Activated gamma-delta T cell treated with anti-CD3 and anti-CD28 coated beads, Interleukin-2, amount 50 U/mL, for 16 hours (primary cell): Measurements from ENCODE around the gene VIM.

Experiments used
- DNase-seq: peaks from one replicate; pipeline ENCODE4 v3.0.0-alpha.2; 2020; ENCODE audit warnings: low read depth

The VIM gene

DNA sequence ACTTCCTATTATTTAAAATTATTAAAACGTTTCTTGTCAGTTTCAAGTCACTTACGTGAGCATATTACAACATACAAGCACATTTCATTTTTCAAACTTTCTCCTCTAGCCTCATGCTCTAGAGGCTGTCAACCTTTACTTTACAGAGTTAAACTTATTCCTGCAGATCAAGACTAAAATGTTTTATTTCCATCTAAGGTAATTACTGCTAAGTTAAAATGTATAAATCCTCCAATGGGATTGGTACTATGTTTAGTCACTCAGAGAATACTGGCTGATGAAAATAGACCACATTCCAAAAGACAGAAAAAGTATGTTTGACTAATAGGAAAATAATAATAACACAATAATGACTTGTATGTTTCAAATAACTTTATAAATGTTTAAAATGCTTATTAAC is 18.2 kb upstream of the VIM start:
- no peak for DNase-seq

DNA sequence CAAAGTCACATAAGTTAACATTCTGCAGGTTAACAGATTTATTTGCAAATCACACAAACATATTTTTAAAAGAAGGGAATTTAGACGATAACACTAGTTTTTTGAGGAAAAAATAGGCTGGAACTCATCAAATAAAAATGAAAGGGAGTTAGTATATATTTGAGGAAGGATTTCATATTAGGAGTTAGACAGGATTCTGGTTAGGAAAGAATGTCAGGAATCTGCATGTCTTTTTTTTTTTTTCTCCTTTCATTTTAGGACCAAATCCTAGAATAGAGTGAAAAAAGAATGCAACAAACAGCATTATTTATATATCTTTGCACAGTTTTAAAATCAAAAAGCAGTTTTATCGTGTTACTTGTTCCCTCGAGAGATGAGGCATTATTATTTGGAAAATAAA is 17.7 kb upstream of the VIM start:
- DNase-seq = no peak

DNA sequence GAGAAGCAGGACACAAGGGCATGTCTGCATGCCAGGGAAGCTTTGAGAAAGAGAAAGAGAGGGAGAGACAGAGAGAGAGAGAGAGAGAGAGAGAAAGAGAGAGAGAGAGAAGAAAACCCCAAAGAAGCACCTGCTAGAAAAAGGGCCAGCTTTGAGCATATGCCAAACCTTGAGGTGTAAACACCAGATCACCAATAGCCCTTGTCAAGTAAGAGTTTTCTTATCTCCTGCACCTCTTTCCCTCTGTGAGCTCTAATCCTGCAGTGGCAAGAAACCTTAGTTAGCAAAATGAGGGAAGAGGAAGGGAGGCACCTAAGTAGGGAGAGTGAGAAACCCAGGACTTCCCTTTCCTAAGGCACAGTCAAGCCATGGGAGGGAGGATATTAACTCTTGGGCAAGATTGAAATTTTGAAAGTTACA is 15.2 kb upstream of the VIM start:
- no peak for DNase-seq

DNA sequence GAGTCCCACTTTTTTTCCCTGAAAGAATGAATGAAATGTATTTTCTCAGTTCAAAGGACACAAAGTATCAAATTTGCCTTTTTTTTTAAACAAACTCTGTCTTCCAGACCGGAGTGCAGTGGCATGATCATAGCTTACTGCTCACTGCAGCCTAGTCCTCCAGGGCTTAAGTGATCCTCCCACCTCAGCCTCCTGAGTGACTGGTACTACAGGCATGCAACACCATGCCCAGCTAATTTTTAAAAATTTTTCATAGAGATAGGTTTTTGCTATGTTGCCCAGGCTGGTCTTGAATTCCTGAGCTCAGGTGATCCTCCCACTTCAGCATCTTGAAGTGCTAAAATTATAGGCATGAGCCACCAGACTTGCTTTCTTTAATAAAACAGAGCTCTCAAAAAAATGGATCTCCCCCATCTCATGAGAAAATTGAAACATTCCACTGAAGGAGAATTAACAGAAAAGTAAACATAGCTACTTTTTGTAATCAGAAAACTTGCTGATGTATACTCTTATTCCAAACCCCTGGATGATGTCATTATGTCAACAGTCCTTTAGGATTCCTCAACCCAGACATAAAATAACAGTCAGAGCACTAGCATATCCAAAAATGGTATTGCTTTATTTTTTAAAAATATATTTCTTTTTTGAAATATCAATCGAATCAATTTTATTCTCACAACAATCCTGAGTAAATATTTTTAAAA is 14.2 kb upstream of the VIM start:
- no peak for DNase-seq

DNA sequence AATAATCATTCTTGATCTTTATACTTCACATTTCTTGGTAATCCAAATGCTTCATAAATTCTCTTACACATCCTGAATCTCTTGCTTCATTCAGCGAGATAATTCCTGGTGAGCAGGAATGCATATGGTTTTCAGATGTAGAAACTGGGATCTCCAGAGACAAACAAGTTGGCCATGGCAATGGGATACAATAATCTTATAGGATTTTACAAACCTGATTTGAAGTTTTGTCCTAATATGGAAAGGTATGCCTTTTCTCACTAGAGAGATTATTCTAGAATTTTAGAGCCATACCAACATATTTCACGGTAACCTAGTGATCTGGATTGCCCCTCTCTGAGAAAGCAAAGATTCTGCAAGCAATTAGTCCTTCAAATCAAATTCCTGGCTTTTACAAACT is 13.5 kb upstream of the VIM start:
- no peak for DNase-seq

DNA sequence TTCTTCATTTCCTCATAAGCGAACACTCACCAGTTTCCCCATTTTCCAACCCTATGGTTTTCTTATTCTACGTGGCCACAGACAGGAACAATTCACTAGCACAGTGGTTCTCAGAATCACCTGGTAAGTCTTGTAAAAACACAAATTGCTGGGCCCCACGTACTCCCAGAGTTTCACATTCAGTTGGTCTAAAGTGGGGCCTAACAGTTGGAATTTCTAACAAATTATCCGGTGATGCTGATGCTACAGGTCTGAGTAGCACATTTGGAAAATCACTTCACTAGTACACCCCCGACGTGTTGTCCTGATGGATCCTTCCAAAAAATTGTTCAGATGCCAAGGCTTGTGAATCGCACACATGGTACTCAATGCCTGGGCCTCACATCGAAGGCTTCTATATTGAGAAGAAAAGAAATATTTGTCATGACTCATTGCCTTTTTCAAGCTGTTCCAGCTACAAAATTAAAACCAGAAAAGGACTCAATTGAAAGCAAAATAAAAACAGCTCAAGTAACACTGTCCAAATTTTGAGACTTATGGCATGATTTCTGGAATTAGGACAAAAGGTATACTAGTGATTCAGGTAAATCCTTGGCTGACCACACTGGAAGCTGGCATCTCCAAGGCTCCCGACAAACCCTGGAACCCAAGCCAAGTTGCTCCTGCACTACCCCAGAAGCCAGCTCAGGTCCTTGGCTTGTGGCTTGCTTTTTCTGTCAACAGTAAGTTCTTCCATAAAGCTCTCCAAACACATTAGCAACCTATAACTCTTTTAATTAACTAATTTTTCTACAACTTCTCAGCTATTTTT is 12.9 kb upstream of the VIM start:
- DNase-seq = no peak

DNA sequence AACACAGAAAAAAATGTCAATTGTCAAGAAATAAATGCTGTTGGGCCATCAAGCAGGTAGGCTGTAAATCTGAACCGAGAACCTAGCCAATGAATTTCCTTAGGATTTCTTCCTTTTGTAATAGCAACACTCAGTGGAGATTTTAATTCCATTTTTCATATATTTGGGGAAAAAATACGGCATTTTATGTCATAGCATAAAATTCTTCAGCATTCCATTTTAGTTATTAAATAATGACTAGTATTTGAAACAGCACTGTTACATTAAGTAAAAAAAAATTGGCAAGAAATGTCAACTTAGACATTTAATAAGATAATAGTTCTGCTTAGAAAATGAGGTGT is 12.3 kb upstream of the VIM start:
- DNase-seq = no peak

DNA sequence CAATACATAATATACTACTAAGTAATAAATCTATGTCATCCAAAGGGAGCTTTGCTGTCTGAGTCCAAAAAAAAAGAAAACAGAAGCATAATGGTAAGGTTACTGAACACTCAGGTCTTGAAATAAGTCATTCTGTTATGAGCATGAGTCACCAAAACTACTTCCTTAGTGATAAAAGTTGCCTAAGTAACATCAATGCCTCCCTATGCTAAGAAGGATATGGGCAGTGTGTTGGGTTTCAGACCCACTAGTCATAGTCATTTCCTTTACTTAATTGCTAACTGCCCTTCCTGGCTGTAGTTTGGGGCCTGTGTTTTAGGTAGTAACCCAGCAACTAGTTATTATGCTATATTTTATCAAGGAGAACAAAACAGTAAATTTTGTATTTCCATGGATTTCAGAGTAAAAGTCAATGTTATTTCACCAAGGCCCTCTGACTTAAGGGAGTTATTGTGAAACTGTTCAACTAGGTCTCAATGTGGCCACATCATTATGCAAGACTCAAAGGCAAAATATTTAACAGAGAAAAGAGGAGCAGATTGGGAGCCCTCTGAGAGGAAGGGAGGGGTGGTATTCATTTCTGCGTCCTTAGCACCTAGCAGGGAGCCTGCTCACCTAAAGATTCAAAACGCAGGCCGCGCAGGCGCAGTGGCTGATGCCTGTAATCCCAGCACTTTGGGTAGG is 11.7 kb upstream of the VIM start:
- DNase-seq = no peak

DNA sequence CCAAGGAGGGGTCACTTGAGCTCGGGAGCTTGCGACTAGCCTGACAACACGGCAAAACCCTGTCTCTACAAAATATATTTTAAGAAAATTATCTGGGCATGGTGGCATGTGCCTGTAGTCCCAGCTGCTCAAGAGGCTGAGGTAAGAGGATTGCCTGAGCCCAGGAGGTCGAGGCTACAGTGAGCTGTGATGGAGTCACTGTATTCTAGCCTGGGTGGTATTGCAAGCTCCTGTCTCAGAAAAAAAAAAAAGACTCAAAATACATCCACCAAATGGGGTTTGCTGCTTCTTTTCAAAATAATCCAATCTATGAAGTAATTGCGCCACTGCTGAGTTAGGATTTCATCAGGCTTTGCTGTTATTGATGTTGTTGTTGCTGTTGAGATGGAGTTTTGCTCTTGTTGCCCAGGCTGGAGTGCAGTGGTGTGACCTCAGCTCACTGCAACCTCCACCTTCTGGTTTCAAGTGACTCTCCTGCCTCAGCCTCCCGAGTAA is 11.1 kb upstream of the VIM start:
- no peak for DNase-seq

DNA sequence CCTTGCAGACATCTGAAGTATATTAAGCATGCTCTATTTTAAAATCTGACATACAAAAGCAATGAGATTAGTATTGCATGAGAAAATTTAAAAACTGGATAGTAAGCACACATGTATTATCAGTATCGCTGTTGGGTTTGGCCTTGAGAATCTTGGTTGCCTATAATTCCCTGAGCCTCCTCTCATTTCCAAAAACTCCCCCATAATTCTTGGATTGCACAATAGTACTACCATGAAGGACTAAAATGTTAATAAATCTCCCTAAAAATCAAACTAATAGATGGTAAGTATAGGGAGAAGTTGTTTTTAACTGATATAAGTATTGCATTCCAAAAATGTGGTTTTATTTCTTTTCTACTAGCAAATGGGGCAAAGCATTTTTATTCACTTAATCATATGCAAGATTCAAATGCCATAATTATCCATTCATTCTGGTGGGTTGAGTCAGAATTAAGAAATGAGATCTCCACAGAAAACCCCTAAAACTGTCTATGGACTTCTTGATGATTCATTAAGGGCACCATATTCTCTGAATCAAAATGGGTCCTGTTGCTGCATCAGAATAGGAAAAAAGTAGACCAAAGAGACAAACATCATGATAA is 10.3 kb upstream of the VIM start:
- no peak for DNase-seq

DNA sequence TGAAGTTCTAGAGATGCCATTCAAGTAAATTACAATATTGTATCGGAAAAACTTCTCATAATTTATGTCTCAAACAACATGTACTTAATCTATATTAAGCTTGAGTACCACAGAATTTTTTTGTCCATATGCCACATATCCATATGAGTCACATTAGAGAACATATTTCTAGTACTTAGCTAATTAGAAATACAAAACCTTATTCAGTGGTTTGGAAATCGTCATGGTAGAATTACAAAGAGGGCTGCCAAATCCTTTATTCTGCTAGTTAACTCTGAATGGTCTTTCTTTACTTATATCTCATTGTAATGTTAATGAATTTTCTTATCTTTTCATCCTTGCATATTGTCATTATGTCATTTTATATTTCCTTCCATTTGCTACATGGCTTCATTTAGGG is 9.0 kb upstream of the VIM start:
- no peak for DNase-seq

DNA sequence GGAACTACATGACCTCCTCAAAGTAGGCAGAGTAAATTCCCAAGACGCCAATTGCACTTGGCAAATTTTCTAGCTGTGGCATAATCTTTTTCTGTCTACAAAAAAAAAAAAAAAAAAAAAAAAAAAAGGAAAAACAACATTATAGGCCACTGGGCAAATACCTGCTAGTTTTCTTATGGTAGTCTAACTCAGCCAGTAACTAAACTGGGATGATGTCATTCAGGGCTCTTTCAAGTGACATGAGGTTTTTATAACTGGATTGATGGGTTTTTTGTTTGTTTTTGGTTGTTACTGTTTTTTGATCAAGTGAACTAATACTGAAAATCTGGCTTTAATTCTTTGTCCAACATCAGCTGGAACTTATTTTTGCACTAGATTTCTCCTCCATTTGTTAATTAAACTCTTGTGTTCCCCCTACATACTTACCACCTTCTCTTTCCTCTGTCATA is 7.4 kb upstream of the VIM start:
- no peak for DNase-seq

DNA sequence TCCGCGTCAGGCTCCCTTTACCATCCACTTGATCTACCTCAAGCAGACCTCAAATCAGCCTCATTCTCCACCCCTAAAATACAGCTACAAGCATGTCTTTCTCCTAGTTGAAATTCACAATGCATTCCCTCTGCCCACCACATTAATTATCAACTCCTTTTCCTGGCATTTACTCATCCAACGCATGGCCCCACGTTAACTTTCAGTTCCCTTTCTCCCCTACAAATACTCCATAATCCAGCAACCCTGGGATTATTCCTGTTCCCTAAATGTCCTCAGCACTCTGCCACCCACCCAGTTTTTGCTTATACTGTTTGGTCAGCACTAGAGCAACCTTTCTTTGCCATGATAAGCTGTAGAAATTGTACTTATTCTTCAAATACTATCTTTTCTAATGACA is 5.7 kb upstream of the VIM start:
- no peak for DNase-seq

DNA sequence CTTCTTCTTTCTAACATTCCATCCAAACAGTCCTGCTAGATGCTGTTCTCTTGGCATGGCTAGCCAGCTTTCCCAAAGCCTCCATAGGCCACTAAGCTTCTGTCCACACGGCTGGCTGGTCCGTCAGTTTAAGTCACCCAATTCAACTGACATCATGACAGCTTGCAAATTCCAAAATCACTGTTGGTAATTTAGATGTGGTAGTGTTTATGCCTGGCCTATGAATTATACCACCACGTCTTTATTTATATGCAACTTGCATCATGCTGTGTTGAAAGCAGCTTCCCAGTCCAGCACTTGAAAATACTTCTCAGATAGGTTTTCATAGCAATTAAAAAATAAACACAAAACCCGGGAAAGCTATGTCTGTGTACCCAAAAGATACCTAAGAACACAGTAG is 2.2 kb upstream of the VIM start:
- DNase-seq = no peak

DNA sequence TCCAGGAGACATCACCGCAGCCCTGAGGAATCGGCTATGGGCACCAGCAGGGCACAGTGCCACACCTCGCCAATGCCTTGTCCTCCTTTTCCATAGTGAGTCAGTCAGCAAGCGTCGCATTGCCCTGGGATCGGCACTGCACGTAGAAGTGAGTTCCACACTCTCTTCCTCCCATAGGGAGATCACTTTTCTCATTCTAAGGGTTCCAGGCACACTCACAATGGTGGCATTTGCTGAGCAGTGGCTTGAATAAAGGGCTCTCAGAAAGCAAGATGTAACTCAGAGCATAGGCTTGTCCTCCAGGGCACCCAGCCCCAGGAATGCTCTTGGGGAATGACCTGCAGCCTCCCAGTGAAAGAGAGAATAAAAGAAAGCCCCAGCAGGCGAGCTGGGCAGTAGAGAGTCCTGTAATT is 1.1 kb upstream of the VIM start:
- DNase-seq = no peak

DNA sequence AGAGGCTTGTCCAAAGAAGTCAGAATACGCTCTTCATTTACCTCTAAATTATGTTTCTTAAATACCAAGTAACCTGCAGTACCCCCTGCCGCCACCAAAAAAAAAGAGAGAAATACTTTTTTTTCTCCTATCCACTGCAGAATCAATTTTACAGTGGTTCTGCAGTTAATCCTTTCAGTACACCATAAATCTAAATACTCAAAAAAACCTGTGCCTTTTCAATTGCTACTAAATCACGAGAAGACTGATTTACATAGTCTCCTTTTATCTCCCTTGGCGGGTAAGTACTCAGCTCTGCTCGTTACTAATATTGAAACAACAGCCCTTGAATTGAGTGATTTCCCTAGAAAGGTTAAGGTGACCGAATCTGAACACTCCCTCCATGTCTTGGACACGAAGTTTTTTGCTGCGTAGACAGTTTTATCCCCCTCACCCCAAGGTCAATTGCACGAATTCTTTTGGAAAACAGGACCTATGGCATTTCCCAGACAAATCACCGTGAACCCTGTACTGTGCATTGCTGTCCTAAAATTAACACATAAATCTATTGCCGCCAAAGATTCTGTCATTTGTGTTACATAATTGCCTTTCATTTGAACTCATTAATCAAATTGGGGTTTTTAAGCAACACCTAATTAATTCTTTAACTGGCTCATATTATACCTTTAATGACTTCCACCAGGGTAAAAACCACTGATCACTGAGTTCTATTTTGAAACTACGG is 512 bp upstream of the VIM start:
- no peak for DNase-seq

DNA sequence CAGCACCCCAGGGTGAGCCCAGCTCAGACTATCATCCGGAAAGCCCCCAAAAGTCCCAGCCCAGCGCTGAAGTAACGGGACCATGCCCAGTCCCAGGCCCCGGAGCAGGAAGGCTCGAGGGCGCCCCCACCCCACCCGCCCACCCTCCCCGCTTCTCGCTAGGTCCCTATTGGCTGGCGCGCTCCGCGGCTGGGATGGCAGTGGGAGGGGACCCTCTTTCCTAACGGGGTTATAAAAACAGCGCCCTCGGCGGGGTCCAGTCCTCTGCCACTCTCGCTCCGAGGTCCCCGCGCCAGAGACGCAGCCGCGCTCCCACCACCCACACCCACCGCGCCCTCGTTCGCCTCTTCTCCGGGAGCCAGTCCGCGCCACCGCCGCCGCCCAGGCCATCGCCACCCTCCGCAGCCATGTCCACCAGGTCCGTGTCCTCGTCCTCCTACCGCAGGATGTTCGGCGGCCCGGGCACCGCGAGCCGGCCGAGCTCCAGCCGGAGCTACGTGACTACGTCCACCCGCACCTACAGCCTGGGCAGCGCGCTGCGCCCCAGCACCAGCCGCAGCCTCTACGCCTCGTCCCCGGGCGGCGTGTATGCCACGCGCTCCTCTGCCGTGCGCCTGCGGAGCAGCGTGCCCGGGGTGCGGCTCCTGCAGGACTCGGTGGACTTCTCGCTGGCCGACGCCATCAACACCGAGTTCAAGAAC is 1.1 kb downstream of the VIM start:
- peak; percentile 61 for DNase-seq

DNA sequence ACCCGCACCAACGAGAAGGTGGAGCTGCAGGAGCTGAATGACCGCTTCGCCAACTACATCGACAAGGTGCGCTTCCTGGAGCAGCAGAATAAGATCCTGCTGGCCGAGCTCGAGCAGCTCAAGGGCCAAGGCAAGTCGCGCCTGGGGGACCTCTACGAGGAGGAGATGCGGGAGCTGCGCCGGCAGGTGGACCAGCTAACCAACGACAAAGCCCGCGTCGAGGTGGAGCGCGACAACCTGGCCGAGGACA is 1.6 kb downstream of the VIM start:
- DNase-seq = no peak

DNA sequence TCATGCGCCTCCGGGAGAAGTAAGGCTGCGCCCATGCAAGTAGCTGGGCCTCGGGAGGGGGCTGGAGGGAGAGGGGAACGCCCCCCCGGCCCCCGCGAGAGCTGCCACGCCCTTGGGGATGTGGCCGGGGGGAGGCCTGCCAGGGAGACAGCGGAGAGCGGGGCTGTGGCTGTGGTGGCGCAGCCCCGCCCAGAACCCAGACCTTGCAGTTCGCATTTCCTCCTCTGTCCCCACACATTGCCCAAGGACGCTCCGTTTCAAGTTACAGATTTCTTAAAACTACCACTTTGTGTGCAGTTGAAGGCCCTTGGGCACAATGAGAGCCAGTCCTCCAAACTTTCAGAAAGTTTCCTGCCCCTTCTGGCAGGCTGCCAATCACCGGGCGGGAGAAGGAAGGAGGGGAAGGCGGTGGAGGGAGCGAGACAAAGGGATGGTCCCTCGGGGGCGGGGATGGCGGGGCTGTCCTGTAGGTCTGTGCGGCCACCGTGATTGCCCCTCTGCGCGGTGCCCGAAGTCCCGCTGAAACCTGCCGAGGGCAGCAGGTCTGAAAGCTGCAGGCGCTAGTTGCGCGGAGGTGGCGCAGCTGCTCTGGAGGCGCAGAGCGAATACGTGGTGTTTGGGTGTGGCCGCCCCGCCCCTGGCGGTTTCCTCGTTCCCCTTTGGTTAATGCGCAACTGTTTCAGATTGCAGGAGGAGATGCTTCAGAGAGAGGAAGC is 2.1 kb downstream of the VIM start:
- peak; percentile 75 for DNase-seq

DNA sequence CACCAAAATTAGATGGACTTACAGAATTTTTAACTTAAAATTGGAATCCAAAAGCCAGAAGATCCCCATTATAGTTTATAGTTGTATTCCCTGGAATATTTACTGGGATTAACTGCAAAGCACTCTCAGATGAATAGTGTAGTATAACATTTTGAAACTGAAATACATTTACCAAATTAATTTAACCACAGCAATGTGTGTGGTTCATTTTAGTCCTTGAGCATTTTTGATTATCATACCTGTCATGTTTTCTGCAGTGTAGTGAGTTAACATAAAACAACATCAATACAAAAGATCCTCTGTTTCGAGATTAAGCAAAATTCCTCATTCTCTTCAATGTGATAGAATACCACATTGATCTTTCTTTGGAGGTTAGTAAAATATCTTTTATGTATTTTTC is 3.7 kb downstream of the VIM start:
- no peak for DNase-seq
